H9 (cell line): ENCODE data around the gene NXPH4. TPM values are rescaled to one million over a fixed set of nuclear protein-coding genes. Genes with fewer than 3 reads are reported as not detected.

ENCODE experiments used
- DNase-seq: peaks from one replicate; pipeline ENCODE4 v3.0.0-alpha.2; 2017
- H2AFZ ChIP-seq: one replicate; pipeline ENCODE4 v1.6.1; 2013; ENCODE audit warnings: mild to moderate bottlenecking, low read length, control low read depth, moderate library complexity
- H2AK5ac ChIP-seq: 2 replicates; pipeline ENCODE4 v1.6.1; 2013; ENCODE audit warnings: low read length, control low read depth, mixed read lengths; ENCODE audit not compliant: insufficient read length
- H2BK120ac ChIP-seq: one replicate; pipeline ENCODE4 v1.6.1; 2013; ENCODE audit warnings: low read depth, mild to moderate bottlenecking, low read length, control low read depth, inconsistent platforms; ENCODE audit not compliant: poor library complexity, severe bottlenecking
- H2BK12ac ChIP-seq: 2 replicates; pipeline ENCODE4 v1.6.1; 2013; ENCODE audit warnings: low read length, control low read depth, mixed read lengths, low read depth; ENCODE audit not compliant: insufficient read length
- H2BK15ac ChIP-seq: 2 replicates; pipeline ENCODE4 v1.6.1; 2013; ENCODE audit warnings: low read depth, low read length, control low read depth
- H2BK20ac ChIP-seq: one replicate; pipeline ENCODE4 v1.6.1; 2013; ENCODE audit warnings: low read depth, mild to moderate bottlenecking, low read length, control low read depth, inconsistent platforms; ENCODE audit not compliant: poor library complexity, severe bottlenecking
- H2BK5ac ChIP-seq: 2 replicates; pipeline ENCODE4 v1.6.1; 2013; ENCODE audit warnings: low read length, control low read depth, mixed read lengths; ENCODE audit not compliant: insufficient read length
- H3K14ac ChIP-seq: 2 replicates; pipeline ENCODE4 v1.6.1; 2013; ENCODE audit warnings: low read length, control low read depth; ENCODE audit not compliant: insufficient read depth
- H3K18ac ChIP-seq: 2 replicates; pipeline ENCODE4 v1.6.1; 2013; ENCODE audit warnings: low read depth, mild to moderate bottlenecking, mixed read lengths, low read length, control low read depth; ENCODE audit not compliant: insufficient read length
- H3K23ac ChIP-seq: 2 replicates; pipeline ENCODE4 v1.6.1; 2013; ENCODE audit warnings: low read length, control low read depth, mixed read lengths, low read depth; ENCODE audit not compliant: insufficient read length
- H3K23me2 ChIP-seq: 2 replicates; pipeline ENCODE4 v1.6.1; 2013; ENCODE audit warnings: low read depth, mild to moderate bottlenecking, mixed read lengths, low read length, control low read depth; ENCODE audit not compliant: insufficient read length, poor library complexity, severe bottlenecking
- H3K27ac ChIP-seq: 2 replicates; pipeline ENCODE4 v1.5.1; 2013; ENCODE audit warnings: low read length, control low read depth, mixed read lengths, low read depth; ENCODE audit not compliant: insufficient read length
- H3K27me3 ChIP-seq: 2 replicates; pipeline ENCODE4 v1.6.1; 2013; ENCODE audit warnings: low read length, control low read depth, inconsistent platforms; ENCODE audit not compliant: insufficient read depth
- H3K4ac ChIP-seq: 2 replicates; pipeline ENCODE4 v1.6.1; 2013; ENCODE audit warnings: low read depth, mild to moderate bottlenecking, control low read depth, inconsistent platforms, low read length, moderate library complexity
- H3K4me1 ChIP-seq: 2 replicates; pipeline ENCODE4 v1.6.1; 2013; ENCODE audit warnings: low read length, control low read depth, inconsistent platforms; ENCODE audit not compliant: insufficient read depth
- H3K4me2 ChIP-seq: 2 replicates; pipeline ENCODE4 v1.6.1; 2013; ENCODE audit warnings: low read length, control low read depth, mixed read lengths; ENCODE audit not compliant: insufficient read length, insufficient read depth
- H3K56ac ChIP-seq: 2 replicates; pipeline ENCODE4 v1.6.1; 2013; ENCODE audit warnings: low read depth, mild to moderate bottlenecking, mixed read lengths, low read length, control low read depth; ENCODE audit not compliant: insufficient read length
- H3K79me1 ChIP-seq: 2 replicates; pipeline ENCODE4 v1.6.1; 2013; ENCODE audit warnings: low read depth, mild to moderate bottlenecking, moderate library complexity, low read length, control low read depth, inconsistent platforms; ENCODE audit not compliant: insufficient read depth, poor library complexity, severe bottlenecking
- H3K79me2 ChIP-seq: 2 replicates; pipeline ENCODE4 v1.6.1; 2013; ENCODE audit warnings: low read length, control low read depth, inconsistent platforms; ENCODE audit not compliant: insufficient read depth
- H3K9ac ChIP-seq: 2 replicates; pipeline ENCODE4 v1.6.1; 2013; ENCODE audit warnings: low read length, control low read depth, mixed read lengths; ENCODE audit not compliant: insufficient read length; ENCODE audit errors: extremely low read depth
- H3K9me3 ChIP-seq: one replicate; pipeline ENCODE4 v1.6.1; 2013; ENCODE audit warnings: low read depth, low read length, inconsistent platforms; ENCODE audit not compliant: control insufficient read depth
- H3T11ph ChIP-seq: one replicate; pipeline ENCODE4 v1.6.1; 2013; ENCODE audit warnings: mild to moderate bottlenecking, low read length, control low read depth, inconsistent platforms
- H4K20me1 ChIP-seq: one replicate; pipeline ENCODE4 v1.6.1; 2013; ENCODE audit not compliant: control insufficient read depth, insufficient read length, insufficient read depth
- H4K5ac ChIP-seq: 2 replicates; pipeline ENCODE4 v1.6.1; 2013; ENCODE audit warnings: low read depth, mild to moderate bottlenecking, mixed read lengths, low read length, control low read depth; ENCODE audit not compliant: insufficient read length
- H4K8ac ChIP-seq: replicated peaks from 2 replicates; pipeline ENCODE4 v1.6.1; 2013; ENCODE audit warnings: low read length, control low read depth, mixed read lengths, low read depth; ENCODE audit not compliant: insufficient read length
- H4K91ac ChIP-seq: 2 replicates; pipeline ENCODE4 v1.6.1; 2013; ENCODE audit warnings: low read depth, mild to moderate bottlenecking, moderate library complexity, mixed read lengths, low read length, control low read depth; ENCODE audit not compliant: insufficient read length
- H3K27ac Mint-ChIP-seq, 3 experiments: 2 replicates in 2 of 3; 3 replicates in 1 of 3; pipeline ENCODE4 v1.8.0; 2020 to 2021; ENCODE audit warnings: mixed read lengths in 3 of 3, mild to moderate bottlenecking in 1 of 3, moderate library complexity in 1 of 3
- H3K27me3 Mint-ChIP-seq: 2 replicates; pipeline ENCODE4 v1.8.0; 2021; ENCODE audit warnings: low read depth, mild to moderate bottlenecking, moderate library complexity, mixed read lengths
- H3K36me3 Mint-ChIP-seq, 3 experiments: 2 replicates in 2 of 3; 3 replicates in 1 of 3; pipeline ENCODE4 v1.8.0; 2020 to 2021; ENCODE audit warnings: low read depth in 3 of 3, mixed read lengths in 3 of 3; ENCODE audit not compliant: insufficient read depth in 1 of 3
- H3K4me1 Mint-ChIP-seq, 2 experiments: 2 replicates each; pipeline ENCODE4 v1.8.0; 2020; ENCODE audit warnings: mixed read lengths in 2 of 2
- H3K4me3 Mint-ChIP-seq, 2 experiments: 2 replicates in 1 of 2; 3 replicates in 1 of 2; pipeline ENCODE4 v1.8.0; 2020 to 2021; ENCODE audit warnings: mild to moderate bottlenecking in 2 of 2, mixed read lengths in 2 of 2, moderate library complexity in 1 of 2
- H3K9me3 Mint-ChIP-seq, 2 experiments: 2 replicates in 1 of 2; 3 replicates in 1 of 2; pipeline ENCODE4 v1.8.0; 2020; ENCODE audit warnings: mild to moderate bottlenecking in 2 of 2, mixed read lengths in 2 of 2, moderate library complexity in 1 of 2
- WGBS: extraction: QIAGEN DNeasy Blood & Tissue Kit; methylation state at CpG from one replicate; pipeline ENCODE4 v1.1.7; 2013; ENCODE audit warnings: missing lambda C conversion rate, low lambda C conversion rate, mixed read lengths; ENCODE audit not compliant: insufficient read length; ENCODE audit errors: extremely low coverage; 5-methylcytosine and 5-hydroxymethylcytosine counted together
- total RNA-seq: library from RNA; stranded (reverse); gene quantifications from 2 replicates; pipeline ENCODE4 v1.2.1, GENCODE V29; 2021
- TF ChIP-seq, protein P1 (sequence below): fragments of 200-600 bp; sonication (generic); conservative IDR thresholded peaks from 3 replicates; pipeline ENCODE4 v1.8.0; 2021; ENCODE audit warnings: antibody characterized with exemption, mild to moderate bottlenecking

Gene NXPH4
- total RNA-seq, 1 experiment from 2014 or later = 2.1 TPM

GRCh38 chr12:57250541-57250940 lies 33.9 kb downstream of the NXPH4 start:
- Histone ChIP-seq H4K91ac (no peak overlapping the region), H3K23ac (no peak overlapping the region), H3K27ac (no peak overlapping the region), H3T11ph (no peak overlapping the region), H2BK12ac (no peak overlapping the region), H2BK20ac (no peak overlapping the region), H3K4me1 (peaks cover 7% of the 10 kb centered on the region), H3K18ac (no peak overlapping the region), H3K56ac (no peak overlapping the region), H4K5ac (no peak overlapping the region), H3K23me2 (no peaks in the 10 kb centered on the region), H2BK120ac (no peak overlapping the region), H3K27me3 (no peaks in the 10 kb centered on the region), H4K8ac (no peak overlapping the region), H3K4ac (no peak overlapping the region), H3K79me1 (no peaks in the 10 kb centered on the region), H3K14ac (no peak overlapping the region), H2AFZ (no peak overlapping the region), H3K4me2 (no peak overlapping the region), H2AK5ac (no peak overlapping the region), H3K79me2 (no peaks in the 10 kb centered on the region), H2BK15ac (no peak overlapping the region), H3K9me3 (no peaks in the 10 kb centered on the region), H3K9ac (no peak overlapping the region), H4K20me1 (no peaks in the 10 kb centered on the region), H2BK5ac (no peak overlapping the region)
- Mint-ChIP-seq H3K4me3 (no peak overlapping the region), H3K4me1 (peaks cover 26 to 37% of the 10 kb centered on the region in 2 experiments), H3K9me3 (no peaks in the 10 kb centered on the region), H3K27ac (no peak overlapping the region), H3K27me3 (peaks cover 2% of the 10 kb centered on the region; the same call in 1 of the 2 replicates), H3K36me3 (peaks cover 0 to 5% (median 0%) of the 10 kb centered on the region in 3 experiments; a peak in 3 of 7 replicates)
- DNase-seq = no peak
- WGBS = 100% methylated on average over 1 of the region's 3 CpGs
- TF ChIP-seq, protein P1, sequence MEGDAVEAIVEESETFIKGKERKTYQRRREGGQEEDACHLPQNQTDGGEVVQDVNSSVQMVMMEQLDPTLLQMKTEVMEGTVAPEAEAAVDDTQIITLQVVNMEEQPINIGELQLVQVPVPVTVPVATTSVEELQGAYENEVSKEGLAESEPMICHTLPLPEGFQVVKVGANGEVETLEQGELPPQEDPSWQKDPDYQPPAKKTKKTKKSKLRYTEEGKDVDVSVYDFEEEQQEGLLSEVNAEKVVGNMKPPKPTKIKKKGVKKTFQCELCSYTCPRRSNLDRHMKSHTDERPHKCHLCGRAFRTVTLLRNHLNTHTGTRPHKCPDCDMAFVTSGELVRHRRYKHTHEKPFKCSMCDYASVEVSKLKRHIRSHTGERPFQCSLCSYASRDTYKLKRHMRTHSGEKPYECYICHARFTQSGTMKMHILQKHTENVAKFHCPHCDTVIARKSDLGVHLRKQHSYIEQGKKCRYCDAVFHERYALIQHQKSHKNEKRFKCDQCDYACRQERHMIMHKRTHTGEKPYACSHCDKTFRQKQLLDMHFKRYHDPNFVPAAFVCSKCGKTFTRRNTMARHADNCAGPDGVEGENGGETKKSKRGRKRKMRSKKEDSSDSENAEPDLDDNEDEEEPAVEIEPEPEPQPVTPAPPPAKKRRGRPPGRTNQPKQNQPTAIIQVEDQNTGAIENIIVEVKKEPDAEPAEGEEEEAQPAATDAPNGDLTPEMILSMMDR = no peak
